GM21576 (cell line): Measurements from ENCODE around the gene TRABD2A.
"Not testable (repeated sequence)": the region's sequence is repeated elsewhere in the genome, so short reads cannot be mapped to it uniquely, and the experiment has no call there.

Experiments
- ATAC-seq: cut with Tn5 transposase; IDR thresholded peaks from one replicate; pipeline ENCODE4 v1.9.1; 2021; ENCODE audit warnings: mild to moderate bottlenecking, moderate library complexity; ENCODE audit not compliant: unreplicated experiment

Gene TRABD2A, protein sequence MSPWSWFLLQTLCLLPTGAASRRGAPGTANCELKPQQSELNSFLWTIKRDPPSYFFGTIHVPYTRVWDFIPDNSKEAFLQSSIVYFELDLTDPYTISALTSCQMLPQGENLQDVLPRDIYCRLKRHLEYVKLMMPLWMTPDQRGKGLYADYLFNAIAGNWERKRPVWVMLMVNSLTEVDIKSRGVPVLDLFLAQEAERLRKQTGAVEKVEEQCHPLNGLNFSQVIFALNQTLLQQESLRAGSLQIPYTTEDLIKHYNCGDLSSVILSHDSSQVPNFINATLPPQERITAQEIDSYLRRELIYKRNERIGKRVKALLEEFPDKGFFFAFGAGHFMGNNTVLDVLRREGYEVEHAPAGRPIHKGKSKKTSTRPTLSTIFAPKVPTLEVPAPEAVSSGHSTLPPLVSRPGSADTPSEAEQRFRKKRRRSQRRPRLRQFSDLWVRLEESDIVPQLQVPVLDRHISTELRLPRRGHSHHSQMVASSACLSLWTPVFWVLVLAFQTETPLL

DNA sequence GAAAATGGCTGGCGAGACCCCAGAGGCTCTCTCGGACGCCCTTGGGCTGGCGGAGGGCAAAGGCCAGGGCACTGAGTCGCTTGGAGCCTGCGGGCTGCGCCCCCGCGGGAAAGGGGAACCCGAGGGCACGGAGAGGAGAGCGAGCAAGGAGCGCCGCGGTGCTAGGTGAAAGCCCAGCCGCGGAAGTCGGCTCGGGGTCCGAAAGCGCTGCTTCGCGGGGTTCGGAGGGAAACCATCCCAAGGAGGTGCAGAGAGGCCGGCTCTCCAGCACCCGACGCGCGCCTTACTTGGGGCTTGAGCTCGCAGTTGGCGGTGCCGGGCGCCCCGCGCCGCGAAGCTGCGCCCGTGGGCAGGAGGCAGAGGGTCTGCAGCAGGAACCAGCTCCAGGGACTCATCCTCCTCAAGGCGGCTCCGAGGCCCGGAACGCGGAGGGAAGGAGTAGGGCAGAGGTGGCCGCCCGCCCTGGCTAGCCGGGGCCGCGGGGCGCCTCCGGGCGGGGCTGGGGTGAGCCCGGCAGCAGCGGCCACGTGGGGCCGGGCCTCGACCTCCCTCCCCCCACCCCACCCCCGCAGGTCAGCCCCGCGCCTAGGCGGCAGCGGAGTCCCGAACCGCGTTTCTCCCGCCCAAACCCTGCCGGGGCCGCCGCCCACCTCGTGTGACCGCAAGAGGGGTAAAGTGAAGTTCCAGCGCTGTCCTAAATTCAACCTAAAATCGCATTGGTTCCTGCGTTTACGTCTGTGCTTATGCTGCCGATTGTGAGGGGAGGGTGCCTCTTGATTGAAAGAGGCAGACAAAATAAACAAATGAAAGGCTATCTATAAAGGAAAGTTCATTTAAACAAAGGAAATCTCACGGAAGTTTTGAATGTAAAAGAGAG is at the start of gene TRABD2A:
Gene TRABD2A (minus strand): TSS at position 440 of the 877 bp plus-strand sequence. CDS start 45 bp downstream, at position 395.
- no peak for ATAC-seq

DNA sequence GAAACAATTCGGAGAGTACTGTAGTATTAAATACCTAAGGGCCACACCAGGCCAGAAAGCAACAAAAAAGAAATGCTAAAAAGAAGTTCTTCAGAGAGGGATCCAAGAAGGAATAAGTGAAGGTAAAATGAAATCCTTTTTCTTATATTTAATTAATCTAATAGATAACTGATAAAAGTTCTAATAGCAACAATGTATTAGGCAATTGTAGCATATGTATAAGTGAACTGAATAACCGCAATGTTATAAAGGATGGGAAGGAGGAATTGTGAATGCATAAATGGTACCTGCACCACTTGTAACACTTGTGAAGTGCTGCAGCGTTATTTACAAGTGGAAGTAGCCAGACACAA is 46.4 kb upstream of the TRABD2A start:
- ATAC-seq, result no peak

DNA sequence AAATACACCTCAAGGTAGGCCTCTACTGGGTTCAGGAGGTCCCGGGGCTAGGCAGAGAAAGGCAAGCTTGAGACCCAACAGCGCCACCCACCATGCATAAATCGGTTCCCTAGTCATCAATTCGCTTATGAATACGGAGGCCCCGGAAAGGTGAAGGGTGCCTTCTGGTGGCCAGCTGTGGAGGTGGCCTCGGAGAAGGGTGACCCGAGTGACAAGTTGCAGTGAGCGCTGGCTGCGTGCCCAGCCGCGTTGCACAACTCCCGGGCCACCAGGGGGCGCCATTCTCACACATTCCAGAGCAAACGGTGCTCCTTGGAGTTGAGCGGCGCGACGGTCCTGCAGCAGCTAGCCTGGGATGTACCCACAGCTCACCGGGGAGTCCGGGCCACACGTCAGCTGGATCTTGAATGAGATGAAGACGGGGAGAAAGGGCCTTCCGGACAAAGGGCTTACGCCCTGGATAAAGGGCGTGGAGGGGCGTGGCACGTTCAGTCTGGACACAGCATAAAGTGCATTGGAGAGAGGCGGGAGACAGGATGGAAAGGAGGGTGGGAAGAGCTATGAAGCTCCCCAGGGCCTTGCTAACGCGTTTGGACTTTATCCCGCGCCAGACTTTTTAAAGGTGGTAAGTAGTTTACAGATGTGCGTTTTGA is 45.0 kb upstream of the TRABD2A start:
- ATAC-seq, result peak; percentile 77

DNA sequence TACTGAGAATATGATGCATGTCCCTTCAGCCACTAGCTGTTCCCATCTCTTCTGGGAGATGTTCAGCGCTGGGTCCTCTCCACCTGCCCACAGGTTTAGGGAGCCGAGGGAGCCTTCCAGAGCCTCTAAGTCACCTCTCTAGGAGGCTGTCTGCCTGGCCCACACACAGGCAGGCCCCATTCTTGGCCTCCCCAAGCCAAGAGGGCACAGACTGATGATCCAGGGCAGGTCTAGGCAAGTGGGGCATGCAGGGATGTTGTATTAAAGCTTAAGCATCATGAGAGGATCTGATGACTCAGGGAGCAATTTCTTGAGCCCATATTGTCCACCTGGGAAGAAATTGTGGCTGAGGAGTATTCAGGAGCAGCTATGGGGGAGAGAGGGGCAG is 44.4 kb upstream of the TRABD2A start:
- peak; percentile 1 for ATAC-seq

DNA sequence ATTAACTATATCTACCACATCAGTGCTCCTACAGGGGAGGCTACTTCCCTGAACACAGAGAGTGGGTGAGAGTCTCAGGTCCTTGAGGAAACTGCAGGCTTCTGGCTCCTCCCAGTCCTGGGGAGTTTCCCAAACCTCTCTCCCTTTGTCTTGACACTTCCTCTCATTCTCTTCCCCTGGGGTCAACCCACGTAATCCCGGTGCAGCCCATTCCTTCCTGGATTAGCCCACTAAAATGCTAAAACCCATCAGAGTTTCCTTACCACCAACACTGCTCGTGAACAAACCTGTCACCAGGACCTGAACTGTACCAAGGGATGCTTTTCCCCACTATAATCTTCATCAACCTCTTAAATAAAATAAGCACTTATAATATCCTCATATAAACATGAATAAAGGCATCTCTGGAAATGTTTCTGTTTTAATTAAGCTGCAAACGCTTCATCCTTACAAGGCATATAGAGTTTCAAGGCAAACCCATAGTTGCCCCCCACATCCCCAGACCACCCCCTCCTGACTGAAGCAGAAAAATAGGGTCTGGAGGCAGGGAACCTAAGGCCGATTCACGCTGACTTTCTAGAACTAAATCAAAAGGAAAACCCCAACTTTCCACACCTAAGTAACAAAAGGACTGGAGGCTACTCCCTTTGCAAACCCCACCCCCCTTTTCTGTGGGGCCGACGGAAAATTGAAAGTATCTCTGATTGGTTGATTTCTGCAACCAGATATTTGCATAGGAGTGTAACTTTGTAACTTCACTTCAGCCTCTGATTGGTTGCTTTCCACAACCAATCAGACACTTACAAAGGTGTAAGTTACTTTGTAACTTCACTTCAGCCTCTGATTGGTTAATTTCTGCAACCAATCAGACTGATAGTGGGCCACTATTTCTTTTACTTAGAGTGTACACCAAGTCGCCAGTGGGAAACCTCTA is 43.6 kb upstream of the TRABD2A start:
- ATAC-seq, result peak; percentile 29

DNA sequence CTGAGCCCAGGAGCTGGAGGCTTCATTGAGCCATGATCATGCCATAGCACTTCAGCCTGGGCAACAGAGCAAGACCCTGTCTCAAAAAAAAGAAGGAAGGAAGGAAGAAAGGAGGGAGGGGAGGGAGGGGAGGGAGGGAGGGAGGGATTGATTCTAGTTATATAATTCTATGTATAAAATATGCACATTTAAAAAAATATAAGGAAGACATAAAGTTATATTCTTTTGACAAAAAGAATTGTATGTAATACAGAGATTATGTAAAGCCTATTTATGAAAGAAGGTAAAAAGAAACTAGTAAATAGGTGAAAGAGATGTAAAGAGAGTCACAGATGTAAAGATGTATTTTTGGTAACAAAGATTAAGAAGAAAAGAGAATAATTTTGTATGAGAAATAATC is 42.1 kb upstream of the TRABD2A start:
- no peak for ATAC-seq

DNA sequence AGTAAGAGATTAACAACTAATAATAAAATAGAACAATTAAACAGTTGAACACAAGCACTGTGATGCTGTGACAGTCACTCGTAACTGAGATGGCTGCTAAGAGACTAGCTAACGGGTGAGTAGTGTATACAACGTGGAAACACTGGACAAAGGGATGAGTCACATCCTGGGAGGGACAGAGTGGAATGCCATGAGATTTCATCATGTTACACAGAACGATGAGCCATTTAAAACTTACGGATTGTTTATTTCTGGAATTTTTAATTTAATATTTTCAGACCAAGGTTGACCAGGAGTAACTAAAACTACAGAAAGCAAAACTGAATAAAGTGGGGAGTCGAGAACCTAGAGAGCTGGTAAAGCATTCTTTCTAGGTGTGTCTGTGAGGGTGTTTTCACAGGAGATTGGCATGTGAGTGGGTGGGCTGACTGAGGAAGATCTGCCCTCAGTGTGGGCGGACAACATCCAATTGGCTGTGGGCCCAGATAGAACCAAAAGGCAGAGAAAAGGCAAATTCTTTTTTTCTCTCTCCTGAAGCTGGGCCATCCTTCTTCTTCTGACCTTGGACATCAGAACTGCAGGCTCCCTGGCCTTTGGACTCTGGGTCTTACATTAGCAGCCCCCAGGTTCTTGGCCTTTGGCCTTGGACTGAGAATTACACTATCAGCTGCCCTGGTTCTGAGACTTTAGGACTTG is 39.1 kb upstream of the TRABD2A start:
- ATAC-seq, result peak; percentile 44

DNA sequence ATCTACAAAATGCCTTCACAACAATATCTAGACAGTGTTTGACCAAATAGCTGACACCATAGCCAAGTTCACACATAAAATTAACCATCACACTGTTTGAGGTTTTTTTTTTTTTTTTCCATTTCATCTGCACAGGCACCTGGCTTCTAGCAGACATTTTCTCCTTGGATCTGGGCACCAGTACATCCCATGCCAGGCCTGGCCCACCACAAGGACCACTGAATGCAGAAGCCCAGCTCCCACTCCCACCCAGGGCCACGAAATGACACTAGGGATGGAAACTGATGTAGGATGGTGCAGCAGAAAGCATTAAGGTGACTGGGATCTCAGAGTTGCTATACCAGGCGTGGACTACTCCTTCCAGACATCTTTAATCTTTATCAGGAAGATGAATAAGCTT is 37.5 kb upstream of the TRABD2A start:
- no peak for ATAC-seq

DNA sequence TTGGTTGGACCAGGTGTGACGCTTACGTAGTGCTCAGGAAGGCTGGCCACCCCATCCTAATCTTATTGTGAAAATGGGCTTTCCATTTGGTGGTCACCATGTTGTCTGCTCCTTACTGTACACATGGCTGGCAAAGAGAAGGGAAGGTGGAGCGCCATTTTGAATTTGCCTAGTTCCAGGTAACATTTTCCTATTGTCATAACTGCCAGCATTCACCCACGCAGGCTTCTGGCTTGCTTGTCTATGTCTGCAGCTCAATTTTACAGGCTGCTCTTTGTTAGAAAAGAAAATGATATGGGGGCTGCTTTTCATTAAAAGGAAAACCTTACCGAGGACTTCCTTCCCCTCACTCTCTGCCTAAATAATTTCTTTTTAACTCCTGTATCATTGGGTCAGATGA is 36.9 kb upstream of the TRABD2A start:
- not testable (repeated sequence) for ATAC-seq

DNA sequence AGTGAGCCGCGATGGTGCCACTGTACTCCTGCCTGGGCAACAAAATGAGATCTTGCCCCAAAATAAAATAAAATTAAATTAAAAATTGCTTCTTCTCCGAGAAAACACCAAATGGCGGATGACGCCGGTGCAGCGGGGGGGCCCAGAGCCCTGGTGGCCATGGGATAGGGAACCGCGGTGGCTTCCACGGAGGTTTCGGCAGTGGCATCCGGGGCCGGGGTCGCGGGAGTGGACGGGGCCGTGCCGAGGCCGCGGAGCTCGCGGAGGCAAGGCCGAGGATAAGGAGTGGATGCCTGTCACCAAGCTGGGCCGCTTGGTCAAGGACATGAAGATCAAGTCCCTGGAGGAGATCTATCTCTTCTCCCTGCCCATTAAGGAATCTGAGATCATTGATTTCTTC is 34.8 kb upstream of the TRABD2A start:
- ATAC-seq, result not testable (repeated sequence)

DNA sequence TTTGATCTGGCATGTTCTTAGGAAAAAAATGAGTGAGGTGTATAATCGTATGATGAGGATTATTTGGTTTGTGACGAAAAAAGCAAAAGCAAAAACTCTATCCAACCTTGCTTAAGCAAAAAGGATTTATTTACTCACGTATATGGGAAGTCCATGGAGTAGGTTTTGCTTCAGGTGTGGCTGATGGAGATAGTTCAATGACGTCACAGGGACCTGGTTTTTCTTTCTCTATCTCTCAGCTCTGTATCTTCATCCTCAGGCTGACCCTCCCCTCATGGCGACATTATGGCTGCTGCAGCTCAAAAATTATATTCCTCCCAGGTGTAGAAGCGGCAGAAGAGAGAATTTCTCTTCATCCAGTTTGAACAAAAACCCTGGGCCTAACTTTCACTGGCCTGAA is 33.5 kb upstream of the TRABD2A start:
- no peak for ATAC-seq

DNA sequence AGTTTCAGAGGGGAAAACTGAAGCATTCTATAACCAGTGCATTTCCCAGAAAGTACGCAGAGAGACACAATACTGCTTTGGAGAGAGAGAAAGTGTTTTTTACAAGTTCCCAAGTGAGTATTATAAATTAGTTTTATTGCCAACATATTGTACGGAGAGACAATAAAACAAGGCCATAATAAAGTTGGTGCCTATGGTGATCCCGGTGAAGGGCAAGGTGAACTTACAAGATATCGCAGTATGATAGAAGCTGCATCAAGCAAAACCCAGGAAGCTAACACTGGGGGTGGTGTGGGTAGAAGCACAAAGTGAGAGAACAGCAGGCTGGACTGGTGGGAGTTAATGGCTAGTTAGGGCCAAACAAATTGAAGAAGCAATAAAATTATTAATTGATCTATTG is 32.1 kb upstream of the TRABD2A start:
- no peak for ATAC-seq

DNA sequence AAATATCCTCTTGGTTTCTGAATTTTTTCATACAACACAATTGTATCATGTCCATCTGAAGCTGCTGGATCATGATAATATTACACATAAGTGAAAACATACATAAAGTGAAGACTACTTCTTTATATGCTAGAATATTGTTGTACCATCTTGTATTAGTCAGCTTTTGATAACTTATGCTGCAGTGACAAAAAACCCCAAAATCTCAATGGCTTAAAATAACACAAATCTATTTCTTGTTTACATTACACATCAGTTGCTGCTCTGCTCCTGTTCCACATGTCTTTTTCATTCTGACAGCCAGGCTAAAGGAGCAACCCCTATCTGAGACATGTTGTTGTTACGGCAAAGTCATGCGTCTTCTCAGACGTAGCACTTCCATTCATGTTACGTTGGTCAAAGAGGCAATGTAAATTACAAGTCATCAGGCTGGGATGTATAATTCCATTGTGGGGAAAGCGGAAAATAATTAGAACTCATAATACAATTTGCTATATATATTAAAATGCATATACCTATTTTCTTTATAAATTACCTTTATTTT is 30.3 kb upstream of the TRABD2A start:
- no peak for ATAC-seq

DNA sequence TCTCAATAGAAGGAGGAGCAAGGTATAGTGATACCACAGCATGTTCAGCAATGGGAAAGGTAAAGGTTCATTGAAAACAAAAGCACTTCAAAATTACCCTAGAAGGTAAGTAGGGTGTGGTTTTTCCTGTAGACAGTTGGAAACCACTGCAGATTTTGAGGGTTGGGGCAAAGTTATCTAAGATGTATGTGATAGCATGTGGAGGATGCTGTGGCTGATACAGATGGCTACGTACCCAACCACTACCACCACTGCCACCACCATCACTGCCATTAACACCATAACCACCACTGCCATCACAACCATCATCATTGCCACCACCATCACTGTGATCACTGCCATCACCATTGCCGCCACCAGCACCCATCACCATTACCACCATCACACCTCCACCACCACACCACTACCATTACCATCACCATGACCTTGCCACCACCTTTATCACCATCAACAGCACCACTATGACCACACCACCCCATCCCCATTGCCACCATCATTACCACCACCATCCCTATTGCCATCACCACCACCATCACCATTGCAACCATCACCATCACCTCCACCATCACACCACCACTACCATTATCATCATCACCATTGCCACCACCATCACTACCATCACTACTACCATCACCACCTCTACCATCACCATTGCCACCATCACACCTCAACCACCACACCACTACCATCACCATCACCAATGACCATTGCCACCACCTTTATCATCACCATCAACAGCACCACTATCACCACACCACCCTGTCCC is 28.2 kb upstream of the TRABD2A start:
- ATAC-seq, result no peak

DNA sequence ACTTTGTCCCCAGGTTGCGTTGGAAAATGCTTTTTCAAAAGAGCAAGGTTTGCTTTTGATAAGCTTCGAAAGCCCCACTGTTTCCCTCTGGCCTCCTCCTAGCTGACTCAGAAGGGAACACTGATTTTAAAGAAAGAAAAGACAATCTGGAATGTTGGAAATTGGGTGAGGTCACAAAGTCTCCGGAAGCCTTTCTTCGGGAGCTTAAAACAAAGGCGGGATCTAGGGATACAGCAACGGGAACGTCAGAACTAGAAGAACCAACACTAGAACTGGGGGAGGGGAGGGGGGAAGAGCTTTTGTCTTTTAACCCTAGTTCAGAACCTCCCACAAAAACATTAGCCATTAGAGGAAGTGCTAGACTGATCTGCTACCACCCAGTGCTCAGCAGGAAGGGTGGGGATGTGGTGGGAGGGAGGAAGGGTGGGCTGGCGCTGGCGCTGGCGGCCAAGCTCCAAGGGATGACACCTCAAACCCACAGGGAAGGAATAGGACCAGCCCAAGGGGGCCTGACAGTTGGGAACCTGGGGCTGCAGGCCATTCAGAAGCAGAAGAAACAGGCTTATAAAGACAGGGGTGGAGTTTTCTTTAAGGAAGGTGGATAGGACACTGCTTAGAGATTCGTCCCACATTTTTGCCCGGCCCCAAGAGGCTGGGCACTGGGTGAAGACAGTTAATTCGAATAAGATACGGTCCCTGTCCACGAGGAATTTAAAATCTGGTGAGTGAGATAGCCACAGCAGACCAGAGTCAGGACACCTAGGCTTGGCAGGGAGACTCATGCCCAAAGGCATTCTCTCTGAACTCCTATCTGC is 26.2 kb upstream of the TRABD2A start:
- peak; percentile 37 for ATAC-seq

DNA sequence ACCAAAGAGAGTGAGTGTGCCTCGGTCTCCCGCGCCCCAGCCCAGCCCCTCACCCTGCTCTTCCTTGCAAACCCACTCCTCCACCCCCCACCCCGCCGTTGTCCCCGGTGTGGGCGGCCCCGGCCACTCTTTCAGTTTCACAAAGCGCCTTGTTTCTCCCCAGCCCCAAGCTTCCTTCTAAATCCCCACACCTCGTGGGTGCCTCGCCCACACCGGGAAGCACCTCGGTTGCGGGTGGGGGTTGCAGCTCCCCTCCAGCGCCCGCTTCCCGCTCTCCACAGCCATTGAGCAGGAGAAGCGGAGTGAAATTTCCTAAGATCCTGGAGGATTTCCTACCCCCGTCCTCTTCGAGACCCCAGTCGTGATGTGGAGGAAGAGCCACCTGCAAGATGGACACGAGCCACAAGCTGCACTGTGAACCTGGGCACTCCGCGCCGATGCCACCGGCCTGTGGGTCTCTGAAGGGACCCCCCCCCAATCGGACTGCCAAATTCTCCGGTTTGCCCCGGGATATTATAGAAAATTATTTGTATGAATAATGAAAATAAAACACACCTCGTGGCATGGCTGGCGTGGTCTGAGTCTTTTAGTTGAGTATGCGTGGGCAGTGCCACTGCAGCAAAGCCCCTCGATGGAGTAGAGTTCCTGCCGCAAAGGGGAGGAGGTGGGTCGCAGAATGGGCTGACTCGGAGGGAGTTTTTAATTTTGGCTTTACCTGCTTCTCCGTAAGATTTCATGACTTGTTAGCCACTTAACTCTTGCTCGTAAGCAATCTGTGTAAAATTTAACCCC is 25.4 kb upstream of the TRABD2A start:
- peak; percentile 27 for ATAC-seq
